ENCODE data around the gene OMP. TPM values are rescaled to one million over a fixed set of nuclear protein-coding genes. Genes with fewer than 3 reads are reported as not detected.
"Not testable (repeated sequence)": the region's sequence is repeated elsewhere in the genome, so short reads cannot be mapped to it uniquely, and the experiment has no call there.

Gene OMP
- total RNA-seq, 2 experiments from 2014 or later: not detected

- intact Hi-C loops (cut with micrococcal nuclease): no loop called here
- Mint-ChIP-seq H3K36me3 (ENCODE audit: low read depth) (no peaks in the 10 kb centered on the region), H3K27ac (no peak overlapping the region), H3K4me3 (no peak overlapping the region), H3K9me3 (peaks cover 15% of the 10 kb centered on the region), H3K27me3 (no peaks in the 10 kb centered on the region), H3K4me1 (ENCODE audit: low read depth) (no peaks in the 10 kb centered on the region)
- DNase-seq: no peak
- no peak for ATAC-seq
- TF ChIP-seq, protein P1, sequence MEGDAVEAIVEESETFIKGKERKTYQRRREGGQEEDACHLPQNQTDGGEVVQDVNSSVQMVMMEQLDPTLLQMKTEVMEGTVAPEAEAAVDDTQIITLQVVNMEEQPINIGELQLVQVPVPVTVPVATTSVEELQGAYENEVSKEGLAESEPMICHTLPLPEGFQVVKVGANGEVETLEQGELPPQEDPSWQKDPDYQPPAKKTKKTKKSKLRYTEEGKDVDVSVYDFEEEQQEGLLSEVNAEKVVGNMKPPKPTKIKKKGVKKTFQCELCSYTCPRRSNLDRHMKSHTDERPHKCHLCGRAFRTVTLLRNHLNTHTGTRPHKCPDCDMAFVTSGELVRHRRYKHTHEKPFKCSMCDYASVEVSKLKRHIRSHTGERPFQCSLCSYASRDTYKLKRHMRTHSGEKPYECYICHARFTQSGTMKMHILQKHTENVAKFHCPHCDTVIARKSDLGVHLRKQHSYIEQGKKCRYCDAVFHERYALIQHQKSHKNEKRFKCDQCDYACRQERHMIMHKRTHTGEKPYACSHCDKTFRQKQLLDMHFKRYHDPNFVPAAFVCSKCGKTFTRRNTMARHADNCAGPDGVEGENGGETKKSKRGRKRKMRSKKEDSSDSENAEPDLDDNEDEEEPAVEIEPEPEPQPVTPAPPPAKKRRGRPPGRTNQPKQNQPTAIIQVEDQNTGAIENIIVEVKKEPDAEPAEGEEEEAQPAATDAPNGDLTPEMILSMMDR (IDR thresholded peaks at IDR 0.05): no peak
- ChIA-PET CTCF (no interaction called here), POLR2A (no interaction called here)
Measured at GRCh38 chr11:77060234-77060633, 42.4 kb upstream of the OMP start.

DNA sequence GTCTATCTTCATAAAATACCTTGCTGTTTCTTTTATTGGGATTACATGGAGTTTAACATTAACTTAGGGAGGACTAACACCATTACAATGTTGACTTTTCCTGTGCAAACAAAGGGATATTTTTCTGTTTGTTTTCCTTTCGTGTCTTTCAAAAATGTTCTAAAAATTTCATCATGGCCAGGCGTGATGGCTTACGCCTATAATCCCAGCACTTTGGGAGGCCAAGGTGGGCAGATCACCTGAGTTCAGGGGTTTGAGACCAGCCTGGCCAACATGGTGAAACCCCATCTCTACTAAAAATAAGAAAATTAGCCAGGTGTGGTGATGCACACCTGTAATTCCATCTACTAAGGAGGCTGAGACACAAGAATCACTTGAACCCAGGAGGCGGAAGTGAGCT, 41.4 kb upstream of the OMP start:
- not testable (repeated sequence) for H3K36me3 Mint-ChIP-seq (ENCODE audit: low read depth)

DNA sequence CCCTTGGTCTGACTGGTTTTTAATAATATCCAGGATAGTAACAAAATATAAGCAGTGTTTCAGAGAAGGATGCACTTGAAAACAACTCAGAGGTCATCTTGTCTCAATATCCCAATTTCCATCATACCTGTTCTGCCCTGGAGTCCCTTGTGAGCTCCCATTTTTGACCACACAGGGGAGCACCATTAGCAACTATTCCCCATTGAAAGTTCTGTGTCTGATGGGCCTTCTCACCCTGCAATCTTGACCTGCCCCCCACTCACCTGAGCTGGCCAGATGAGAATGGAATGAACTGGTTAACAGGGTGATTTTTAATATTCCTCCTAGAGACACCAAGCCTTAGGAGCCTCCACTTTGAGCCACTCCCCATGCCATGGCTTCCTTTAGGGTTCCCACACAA, 39.7 kb upstream of the OMP start:
- peaks cover 5% of the 10 kb centered on the region for H3K9me3 Mint-ChIP-seq
- H3K27ac Mint-ChIP-seq: no peak overlapping the region
- ChIA-PET CTCF (interaction anchor here (0.7 to 5.0 kb wide), 3 partner anchors 15 to 131 kb away, joined by 3 to 35 read pairs (median 6); no protein-coding TSS in a partner anchor), POLR2A (interaction anchor here (0.7 to 1.5 kb wide), 2 partner anchors 20 to 41 kb away, joined by 3 read pairs; no protein-coding TSS in a partner anchor)
- no peaks in the 10 kb centered on the region for H3K27me3 Mint-ChIP-seq
- H3K4me3 Mint-ChIP-seq: no peak overlapping the region
- H3K36me3 Mint-ChIP-seq (ENCODE audit: low read depth): no peaks in the 10 kb centered on the region
- H3K4me1 Mint-ChIP-seq (ENCODE audit: low read depth): peaks cover 13% of the 10 kb centered on the region
- TF ChIP-seq, protein P1 (IDR thresholded peaks at IDR 0.05): no peak
- intact Hi-C loops (cut with micrococcal nuclease): no loop called here
- ATAC-seq: no peak
- DNase-seq: no peak

More for the DNA sequence above, 41.4 kb upstream of the OMP start:
- DNase-seq; POLR2A ChIA-PET; H3K27me3 Mint-ChIP-seq; ATAC-seq; CTCF ChIA-PET; H3K4me3 Mint-ChIP-seq; H3K4me1 Mint-ChIP-seq (ENCODE audit: low read depth); H3K27ac Mint-ChIP-seq; intact Hi-C loops (cut with micrococcal nuclease): not testable (repeated sequence)
- peaks cover 11% of the 10 kb centered on the region for H3K9me3 Mint-ChIP-seq

- DNase-seq (no peak), ATAC-seq (no peak)
- POLR2A ChIA-PET: interaction anchor here (1.5 kb wide), 1 partner anchor 20 kb away, joined by 3 read pairs; no protein-coding TSS in a partner anchor
- CTCF ChIA-PET: interaction anchor here (0.7 to 5.0 kb wide), 4 partner anchors 15 to 144 kb away, joined by 3 to 35 read pairs (median 8); no protein-coding TSS in a partner anchor
- peaks cover 5% of the 10 kb centered on the region for H3K9me3 Mint-ChIP-seq
- no peaks in the 10 kb centered on the region for H3K27me3 Mint-ChIP-seq
- no peak overlapping the region for H3K4me3 Mint-ChIP-seq
- intact Hi-C loops (cut with micrococcal nuclease): no loop called here
- TF ChIP-seq, protein P1 (IDR thresholded peaks at IDR 0.05): no peak
- H3K36me3 Mint-ChIP-seq (ENCODE audit: low read depth): no peaks in the 10 kb centered on the region
- H3K27ac Mint-ChIP-seq: no peak overlapping the region
- peaks cover 16% of the 10 kb centered on the region for H3K4me1 Mint-ChIP-seq (ENCODE audit: low read depth)
Measured at GRCh38 chr11:77063407-77063806, 39.2 kb upstream of the OMP start.

DNA sequence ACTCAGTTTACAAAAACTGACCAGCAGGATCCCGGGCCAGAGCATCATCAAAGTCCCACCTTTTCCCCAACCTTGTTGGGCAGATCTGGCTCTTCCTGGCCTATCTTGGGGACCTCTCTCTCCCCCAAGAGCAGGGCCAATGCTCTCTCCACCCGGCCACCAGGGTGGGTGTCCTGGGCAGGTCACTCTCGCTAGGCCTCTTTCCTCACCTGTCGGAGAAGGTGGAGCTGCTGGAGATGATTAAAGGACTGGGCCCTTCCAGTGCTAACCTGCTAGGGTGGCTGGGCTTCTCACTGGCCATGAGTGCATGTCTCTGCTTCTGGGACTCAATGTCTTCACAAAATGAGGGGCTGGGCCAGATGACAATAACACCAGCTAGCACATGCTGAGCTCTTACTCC, 38.8 kb upstream of the OMP start:
- Mint-ChIP-seq H3K9me3 (peaks cover 5% of the 10 kb centered on the region), H3K4me1 (ENCODE audit: low read depth) (peaks cover 16% of the 10 kb centered on the region)
- POLR2A ChIA-PET: interaction anchor here (1.5 kb wide), 1 partner anchor 19 kb away, joined by 3 read pairs; no protein-coding TSS in a partner anchor

More for the DNA sequence above, 38.8 kb upstream of the OMP start:
- H3K4me3 Mint-ChIP-seq: no peak overlapping the region
- CTCF ChIA-PET: interaction anchor here (1.0 to 5.0 kb wide), 4 partner anchors 16 to 144 kb away, joined by 3 to 35 read pairs (median 8); no protein-coding TSS in a partner anchor
- DNase-seq (no peak), ATAC-seq (no peak)
- TF ChIP-seq, protein P1 (IDR thresholded peaks at IDR 0.05): no peak
- H3K27ac Mint-ChIP-seq: no peak overlapping the region
- H3K36me3 Mint-ChIP-seq (ENCODE audit: low read depth): no peaks in the 10 kb centered on the region
- intact Hi-C loops (cut with micrococcal nuclease): no loop called here
- no peaks in the 10 kb centered on the region for H3K27me3 Mint-ChIP-seq

Data from activated CD8-positive, alpha-beta T cell treated with anti-CD3 and anti-CD28 coated beads for 36 hours (primary cell).